HG02943 (cell line): ENCODE data around the gene POLN.

Experiments
- ATAC-seq: cut with Tn5 transposase; IDR thresholded peaks from one replicate; pipeline ENCODE4 v1.9.1; 2021; ENCODE audit warnings: mild to moderate bottlenecking, low read depth, moderate library complexity; ENCODE audit not compliant: unreplicated experiment

Gene POLN

GRCh38 chr4:2075171-2075986 lies 166.5 kb downstream of the POLN start:
- ATAC-seq: no peak

- ATAC-seq: no peak
Observed at GRCh38 chr4:2074588-2074987, 167.3 kb downstream of the POLN start.

GRCh38 chr4:2073808-2074481 lies 168.0 kb downstream of the POLN start:
- ATAC-seq: no peak

- ATAC-seq: no peak
Observed at GRCh38 chr4:2072971-2073807, 168.7 kb downstream of the POLN start.

GRCh38 chr4:2071912-2072867 lies 169.7 kb downstream of the POLN start:
- no peak for ATAC-seq

- ATAC-seq: no peak
Observed at GRCh38 chr4:2071252-2071911, 170.5 kb downstream of the POLN start.

GRCh38 chr4:2070421-2071251 lies 171.3 kb downstream of the POLN start:
- ATAC-seq: no peak

GRCh38 chr4:2069986-2070385 lies 171.9 kb downstream of the POLN start:
- no peak for ATAC-seq

- no peak for ATAC-seq
Observed at GRCh38 chr4:2069161-2069971, 172.6 kb downstream of the POLN start.

GRCh38 chr4:2068566-2068965 lies 173.4 kb downstream of the POLN start:
- no peak for ATAC-seq

- no peak for ATAC-seq
Observed at GRCh38 chr4:2068198-2068470, 173.8 kb downstream of the POLN start.

GRCh38 chr4:2067446-2068197 lies 174.3 kb downstream of the POLN start:
- ATAC-seq: no peak

- ATAC-seq: no peak
Observed at GRCh38 chr4:2066571-2067445, 175.1 kb downstream of the POLN start.

- ATAC-seq: no peak
Observed at GRCh38 chr4:2066011-2066551, 175.8 kb downstream of the POLN start.

GRCh38 chr4:2065106-2065930 lies 176.6 kb downstream of the POLN start:
- ATAC-seq: no peak
